ENCODE measurements around the gene VPS13C.

VPS13C gene

GRCh38 chr15:62075595-62076277 is 15.5 kb upstream of the VPS13C start:
- TF ChIP-seq CTCF (IDR thresholded peaks at IDR 0.05; ENCODE audit: borderline replicate concordance, control extremely low read depth, extremely low read depth, insufficient read depth, missing control alignments), result no peak

GRCh38 chr15:62071711-62072308 is 11.6 kb upstream of the VPS13C start:
- in situ Hi-C loops (cut with MboI; ENCODE audit: low sequenced_read_pairs, unreplicated experiment), result no loop called here
- DNase-seq (ENCODE audit: low spot score), result peak; percentile 43
- TF ChIP-seq CTCF (IDR thresholded peaks at IDR 0.05; ENCODE audit: borderline replicate concordance, control extremely low read depth, extremely low read depth, insufficient read depth, missing control alignments), result peak; percentile 29

More at GRCh38 chr15:62075595-62076277, 15.5 kb upstream of the VPS13C start:
- in situ Hi-C loops (cut with MboI; ENCODE audit: low sequenced_read_pairs, unreplicated experiment), result no loop called here
- no peak for DNase-seq (ENCODE audit: low spot score)

- in situ Hi-C loops (cut with MboI; ENCODE audit: low sequenced_read_pairs, unreplicated experiment), result loop anchor here (10.0 kb wide), 1 partner anchor 195 kb away; no protein-coding TSS in a partner anchor
- no peak for DNase-seq (ENCODE audit: low spot score)
- TF ChIP-seq CTCF (IDR thresholded peaks at IDR 0.05; ENCODE audit: borderline replicate concordance, control extremely low read depth, extremely low read depth, insufficient read depth, missing control alignments), result no peak
These were observed 9.3 kb upstream of the VPS13C start for GRCh38 chr15:62069551-62069950.

GRCh38 chr15:62068810-62069167 is 8.5 kb upstream of the VPS13C start:
- in situ Hi-C loops (cut with MboI; ENCODE audit: low sequenced_read_pairs, unreplicated experiment), result loop anchor here (10.0 kb wide), 1 partner anchor 194 kb away; no protein-coding TSS in a partner anchor
- no peak for DNase-seq (ENCODE audit: low spot score)
- TF ChIP-seq CTCF (IDR thresholded peaks at IDR 0.05; ENCODE audit: borderline replicate concordance, control extremely low read depth, extremely low read depth, insufficient read depth, missing control alignments), result no peak

GRCh38 chr15:62068071-62068809 is 8.0 kb upstream of the VPS13C start:
- DNase-seq (ENCODE audit: low spot score), result peak; percentile 44
- in situ Hi-C loops (cut with MboI; ENCODE audit: low sequenced_read_pairs, unreplicated experiment), result loop anchor here (10.0 kb wide), 1 partner anchor 193 kb away; no protein-coding TSS in a partner anchor
- peak; percentile 16 for TF ChIP-seq CTCF (IDR thresholded peaks at IDR 0.05; ENCODE audit: borderline replicate concordance, control extremely low read depth, extremely low read depth, insufficient read depth, missing control alignments)

GRCh38 chr15:62067448-62068044 is 7.3 kb upstream of the VPS13C start:
- peak; percentile 32 for DNase-seq (ENCODE audit: low spot score)
- in situ Hi-C loops (cut with MboI; ENCODE audit: low sequenced_read_pairs, unreplicated experiment), result loop anchor here (10.0 kb wide), 1 partner anchor 193 kb away; no protein-coding TSS in a partner anchor

More at GRCh38 chr15:62067448-62068044, 7.3 kb upstream of the VPS13C start:
- no peak for TF ChIP-seq CTCF (IDR thresholded peaks at IDR 0.05; ENCODE audit: borderline replicate concordance, control extremely low read depth, extremely low read depth, insufficient read depth, missing control alignments)
